H1 (cell line): ENCODE results near the gene GRIK1. TPM values are rescaled to one million over a fixed set of nuclear protein-coding genes. Genes with fewer than 3 reads are reported as not detected.

ENCODE experiments used
- CTCF ChIA-PET: fragments of 300-600 bp; sonication (Branson Sonifier 250); formaldehyde crosslinking; loops from one replicate; lab custom pipeline; 2021; ENCODE audit not compliant: partially characterized antibody; lab: Charles Lee
- POLR2A ChIA-PET: fragments of 300-600 bp; sonication (Branson Sonifier 250); formaldehyde crosslinking; loops from one replicate; lab custom pipeline; 2021; ENCODE audit warnings: inconsistent platforms; ENCODE audit not compliant: partially characterized antibody; lab: Charles Lee
- DNase-seq, 2 experiments: peaks; one replicate each; pipeline versions ENCODE4 v3.0.0 to v3.0.0-alpha.2; 2010 to 2022; ENCODE audit warnings: low spot score in 2 of 2, low read depth in 1 of 2, mixed read lengths in 1 of 2
- FAIRE-seq: peaks from 2 replicates; lab custom pipeline; 2011; peaks lifted over from hg19 to GRCh38; lab: Jason Lieb, UNC
- H2AFZ ChIP-seq: 2 replicates; pipeline ENCODE4 v1.8.1; 2012; ENCODE audit warnings: low read length, inconsistent platforms
- H2AK5ac ChIP-seq: 2 replicates; pipeline ENCODE4 v1.6.1; 2013; ENCODE audit warnings: low read depth, low read length
- H2BK120ac ChIP-seq: replicated peaks from 2 replicates; pipeline ENCODE3; 2013; ENCODE audit warnings: low read depth, low read length, inconsistent platforms
- H2BK12ac ChIP-seq: 2 replicates; pipeline ENCODE4 v1.6.1; 2013; ENCODE audit warnings: low read depth, low read length
- H2BK15ac ChIP-seq: 2 replicates; pipeline ENCODE4 v1.6.1; 2013; ENCODE audit warnings: low read length
- H2BK20ac ChIP-seq: 2 replicates; pipeline ENCODE4 v1.6.1; 2013; ENCODE audit warnings: low read length
- H2BK5ac ChIP-seq: 2 replicates; pipeline ENCODE4 v1.6.1; 2013; ENCODE audit warnings: low read depth, low read length
- H3K14ac ChIP-seq: 2 replicates; pipeline ENCODE4 v1.6.1; 2013; ENCODE audit warnings: inconsistent platforms; ENCODE audit not compliant: insufficient read length
- H3K18ac ChIP-seq: 2 replicates; pipeline ENCODE4 v1.6.1; 2013; ENCODE audit warnings: low read length; ENCODE audit errors: extremely low read depth
- H3K23ac ChIP-seq: 2 replicates; pipeline ENCODE4 v1.6.1; 2013; ENCODE audit warnings: inconsistent platforms; ENCODE audit not compliant: insufficient read length
- H3K23me2 ChIP-seq: 2 replicates; pipeline ENCODE4 v1.6.1; 2013; ENCODE audit warnings: low read depth, low read length
- H3K27ac ChIP-seq: 2 replicates; pipeline ENCODE4 v1.6.1; 2011; ENCODE audit warnings: low read depth, low read length, inconsistent platforms
- H3K27me3 ChIP-seq, 4 experiments: replicated peaks in 1 of 4; 1 replicate in 1 of 4; 2 replicates in 3 of 4; pipeline versions ENCODE4 v1.6.1 to v1.8.1; 2011 to 2013; ENCODE audit warnings: low read length in 3 of 4, mild to moderate bottlenecking in 3 of 4, inconsistent platforms in 2 of 4, mixed read lengths in 2 of 4, moderate library complexity in 1 of 4; ENCODE audit not compliant: control insufficient read depth in 3 of 4, insufficient read depth in 3 of 4; ENCODE audit errors: extremely low read depth in 1 of 4
- H3K36me3 ChIP-seq, 4 experiments: 2 replicates each; pipeline versions ENCODE4 v1.6.1 to v1.8.1; 2011 to 2013; ENCODE audit warnings: mild to moderate bottlenecking in 4 of 4, low read length in 3 of 4, moderate library complexity in 2 of 4, control low read depth in 1 of 4, inconsistent platforms in 1 of 4; ENCODE audit not compliant: insufficient read depth in 4 of 4, control insufficient read depth in 2 of 4
- H3K4ac ChIP-seq: replicated peaks from 2 replicates; pipeline ENCODE3; 2013; ENCODE audit warnings: low read length, low read depth, mixed read lengths, inconsistent platforms; ENCODE audit not compliant: insufficient read length
- H3K4me1 ChIP-seq, 4 experiments: replicated peaks in 1 of 4; 1 replicate in 1 of 4; 2 replicates in 3 of 4; pipeline versions ENCODE4 v1.6.1 to v1.8.1; 2011 to 2013; ENCODE audit warnings: low read length in 3 of 4, inconsistent platforms in 2 of 4, mixed read lengths in 1 of 4; ENCODE audit not compliant: insufficient read depth in 4 of 4, control insufficient read depth in 3 of 4
- H3K4me2 ChIP-seq, 2 experiments: 2 replicates each; pipeline versions ENCODE4 v1.6.1 to v1.8.1; 2011 to 2013; ENCODE audit warnings: low read depth in 2 of 2, low read length in 2 of 2, control low read depth in 1 of 2, inconsistent platforms in 1 of 2, mild to moderate bottlenecking in 1 of 2; ENCODE audit not compliant: insufficient read depth in 1 of 2
- H3K4me3 ChIP-seq, 4 experiments: fragments of 200-600, 300-600 bp in 1 of 4; sonication (generic), shearing (Covaris generic), sonication (Bioruptor Twin) in 1 of 4; 2 replicates each; pipeline versions ENCODE4 v1.5.1 to v1.8.1; 2011 to 2016; ENCODE audit warnings: low read length in 4 of 4, low read depth in 3 of 4, control low read depth in 2 of 4, inconsistent platforms in 2 of 4, mild to moderate bottlenecking in 2 of 4, mixed read lengths in 1 of 4, moderate library complexity in 1 of 4; ENCODE audit not compliant: insufficient read depth in 2 of 4; ENCODE audit errors: extremely low read depth in 1 of 4
- H3K56ac ChIP-seq: replicated peaks from 2 replicates; pipeline ENCODE3; 2013; ENCODE audit warnings: low read depth, mild to moderate bottlenecking, mixed read lengths, low read length, inconsistent platforms; ENCODE audit not compliant: insufficient read length
- H3K79me1 ChIP-seq: 2 replicates; pipeline ENCODE4 v1.6.1; 2013; ENCODE audit warnings: low read depth, low read length, control low read depth
- H3K79me2 ChIP-seq, 2 experiments: 2 replicates each; pipeline versions ENCODE4 v1.6.1 to v1.8.1; 2012 to 2013; ENCODE audit warnings: low read length in 2 of 2, mild to moderate bottlenecking in 2 of 2, inconsistent platforms in 1 of 2; ENCODE audit not compliant: insufficient read depth in 2 of 2, control insufficient read depth in 1 of 2
- H3K9ac ChIP-seq, 4 experiments: replicated peaks in 1 of 4; 1 replicate in 1 of 4; 2 replicates in 3 of 4; pipeline versions ENCODE4 v1.6.1 to v1.8.1; 2011 to 2013; ENCODE audit warnings: low read depth in 3 of 4, low read length in 3 of 4, control low read depth in 2 of 4, mild to moderate bottlenecking in 2 of 4, moderate library complexity in 2 of 4, inconsistent platforms in 1 of 4; ENCODE audit errors: extremely low read depth in 1 of 4
- H3K9me3 ChIP-seq, 2 experiments: 2 replicates each; pipeline versions ENCODE4 v1.6.1 to v1.8.1; 2012 to 2013; ENCODE audit warnings: mild to moderate bottlenecking in 2 of 2, moderate library complexity in 2 of 2, control low read depth in 1 of 2, inconsistent platforms in 1 of 2, low read depth in 1 of 2, low read length in 1 of 2, mixed read lengths in 1 of 2; ENCODE audit not compliant: insufficient read depth in 2 of 2
- H4K20me1 ChIP-seq, 2 experiments: replicated peaks in 1 of 2; 2 replicates each; pipeline versions ENCODE3 to v1.8.1; 2011 to 2013; ENCODE audit warnings: inconsistent platforms in 2 of 2, low read length in 2 of 2, mild to moderate bottlenecking in 1 of 2; ENCODE audit not compliant: insufficient read depth in 2 of 2, control insufficient read depth in 1 of 2
- H4K5ac ChIP-seq: 2 replicates; pipeline ENCODE4 v1.6.1; 2013; ENCODE audit warnings: low read length, low read depth, mixed read lengths, inconsistent platforms; ENCODE audit not compliant: insufficient read length
- H4K8ac ChIP-seq: 2 replicates; pipeline ENCODE4 v1.8.0; 2013; ENCODE audit warnings: mild to moderate bottlenecking, moderate library complexity, low read length, inconsistent platforms; ENCODE audit not compliant: insufficient read depth; ENCODE audit errors: extremely low read depth
- H4K91ac ChIP-seq: replicated peaks from 2 replicates; pipeline ENCODE3; 2013; ENCODE audit warnings: low read length, mixed read lengths, inconsistent platforms; ENCODE audit not compliant: insufficient read length
- ASH2L ChIP-seq: fragments of 200-600, 300-600 bp; sonication (generic); IDR thresholded peaks from one replicate; pipeline ENCODE4 v1.7.1; 2017; ENCODE audit warnings: low read length
- CEBPB ChIP-seq: IDR thresholded peaks from 2 replicates; pipeline ENCODE4 v1.6.1; 2012; ENCODE audit warnings: low read depth, low read length
- CREB1 ChIP-seq: IDR thresholded peaks from 2 replicates; pipeline ENCODE4 v1.6.1; 2012; ENCODE audit warnings: inconsistent platforms
- HDAC2 ChIP-seq, 2 experiments: fragments of 300-600 bp in 1 of 2; sonication (generic) in 1 of 2; IDR thresholded peaks; 2 replicates each; pipeline ENCODE4 v1.6.1; 2011 to 2012; ENCODE audit warnings: low read depth in 2 of 2, low read length in 2 of 2, mild to moderate bottlenecking in 2 of 2, moderate library complexity in 2 of 2, borderline replicate concordance in 1 of 2, inconsistent platforms in 1 of 2
- JUN ChIP-seq: IDR thresholded peaks from 2 replicates; pipeline ENCODE4 v1.6.1; 2011; ENCODE audit warnings: low read depth, mild to moderate bottlenecking, improper control_type of control experiment, low read length
- KDM1A ChIP-seq: fragments of 200-600, 300-600 bp; sonication (generic); IDR thresholded peaks from 2 replicates; pipeline ENCODE4 v1.7.1; 2016; ENCODE audit warnings: mild to moderate bottlenecking, low read length, borderline replicate concordance
- KDM5A ChIP-seq: fragments of 200-600 bp; IDR thresholded peaks from 2 replicates; pipeline ENCODE4 v1.7.1; 2012; ENCODE audit warnings: mild to moderate bottlenecking, low read length, inconsistent platforms, mixed read lengths
- MAX ChIP-seq: IDR thresholded peaks from 2 replicates; pipeline ENCODE4 v1.6.1; 2012; ENCODE audit warnings: inconsistent platforms
- NANOG ChIP-seq: IDR thresholded peaks from 2 replicates; pipeline ENCODE4 v1.6.1; 2011; ENCODE audit warnings: low read length, low read depth, mild to moderate bottlenecking, inconsistent platforms; ENCODE audit not compliant: insufficient read depth, poor library complexity, severe bottlenecking
- POLR2A ChIP-seq, 2 experiments: IDR thresholded peaks; 1 replicate in 1 of 2; 2 replicates in 1 of 2; pipeline ENCODE4 v1.6.1; 2011; ENCODE audit warnings: low read depth in 2 of 2, low read length in 2 of 2, mild to moderate bottlenecking in 2 of 2; ENCODE audit errors: control extremely low read depth in 1 of 2
- POLR2AphosphoS5 ChIP-seq: IDR thresholded peaks from 2 replicates; pipeline ENCODE4 v1.6.1; 2011; ENCODE audit warnings: low read depth, low read length
- RNF2 ChIP-seq: fragments of 200-900, 300-1000 bp; sonication (generic); IDR thresholded peaks from 2 replicates; pipeline ENCODE4 v1.7.1; 2016; ENCODE audit warnings: borderline replicate concordance, low read depth, mild to moderate bottlenecking, antibody characterized with exemption, low read length; ENCODE audit not compliant: poor library complexity, severe bottlenecking; ENCODE audit errors: missing control alignments
- SAP30 ChIP-seq: fragments of 300-600 bp; sonication (generic); IDR thresholded peaks from 2 replicates; pipeline ENCODE4 v1.7.1; 2012; ENCODE audit warnings: low read length, moderate library complexity, mild to moderate bottlenecking, inconsistent platforms; ENCODE audit not compliant: insufficient read depth, insufficient replicate concordance
- SIRT6 ChIP-seq: IDR thresholded peaks from one replicate; pipeline ENCODE4 v1.7.1; 2012; ENCODE audit warnings: low read length, inconsistent platforms
- SP2 ChIP-seq: IDR thresholded peaks from 2 replicates; pipeline ENCODE4 v1.6.1; 2012; ENCODE audit warnings: mild to moderate bottlenecking, low read length, inconsistent platforms
- WGBS, 2 experiments: shearing (Covaris generic) in 1 of 2; methylation state at CpG; one replicate each; pipeline versions ENCODE4 v1.1.6 to v1.1.7; 2013 to 2015; ENCODE audit warnings: low lambda C conversion rate in 2 of 2, mixed read lengths in 2 of 2, inconsistent platforms in 1 of 2, low coverage in 1 of 2, missing lambda C conversion rate in 1 of 2; ENCODE audit not compliant: insufficient replicate concordance in 2 of 2, insufficient coverage in 1 of 2, insufficient read length in 1 of 2; ENCODE audit errors: extremely low coverage in 1 of 2, missing lambda C conversion rate in 1 of 2; 5-methylcytosine and 5-hydroxymethylcytosine counted together
- polyA plus RNA-seq, 7 experiments: library from polyadenylated mRNA; depleted of rRNA in 3 of 7; stranded (reverse) in 5 of 7; unstranded in 2 of 7; fragments of >200 nt in 5 of 7; fragments of 200-250 nt in 2 of 7; gene quantifications; 1 replicate in 5 of 7; 2 replicates in 1 of 7; 4 replicates in 1 of 7; pipeline versions ENCODE4 v1.2.1 to v1.2.3, GENCODE V29; 2011 to 2013; ENCODE audit warnings: missing spikeins in 2 of 7, mixed read lengths in 2 of 7
- total RNA-seq: library from RNA; stranded (reverse); fragmentation: NEBNext Ultra II Directional; extraction: Animal tissue kit (Norgen Biotek cat#: 25700); gene quantifications from 2 replicates; pipeline ENCODE4 v1.2.1, GENCODE V29; 2021

The GRIK1 gene
- total and polyA plus RNA-seq, 2 of the 8 experiments (the other 6 are each of a cell fraction or from before 2014, with no cell fraction given) = 0.11 to 0.32 TPM

GRCh38 chr21:29821230-29821629 is 118.6 kb downstream of the GRIK1 start:
- no peak overlapping the region for H3K14ac ChIP-seq
- no peak overlapping the region for H2AK5ac ChIP-seq
- H2AFZ ChIP-seq = no peak overlapping the region
- no peak overlapping the region for H3K23ac ChIP-seq
- no peaks in the 10 kb centered on the region for H3K9me3 ChIP-seq
- WGBS, 2 experiments = 79% methylated on average over 1 of the region's 1 CpG; no CpG with 5 or more reads in 1 of the 2 experiments
- no peaks in the 10 kb centered on the region for H4K20me1 ChIP-seq
- POLR2A ChIA-PET = no interaction called here
- DNase-seq (no peak), FAIRE-seq (no peak)
- H3K79me1 ChIP-seq = no peaks in the 10 kb centered on the region
- no peak overlapping the region for H4K91ac ChIP-seq
- H3K27me3 ChIP-seq = no peaks in the 10 kb centered on the region
- CTCF ChIA-PET = no interaction called here
- H3K79me2 ChIP-seq = no peaks in the 10 kb centered on the region
- no peak overlapping the region for H3K4me3 ChIP-seq
- no peak overlapping the region for H3K56ac ChIP-seq
- H3K4ac ChIP-seq = no peak overlapping the region
- no peaks in the 10 kb centered on the region for H3K36me3 ChIP-seq
- H3K23me2 ChIP-seq = no peaks in the 10 kb centered on the region
- H2BK15ac ChIP-seq = no peak overlapping the region
- no peak overlapping the region for H3K18ac ChIP-seq
- no peak overlapping the region for H3K4me2 ChIP-seq
- no peak overlapping the region for H3K9ac ChIP-seq
- H2BK20ac ChIP-seq = no peak overlapping the region
- H4K8ac ChIP-seq = no peak overlapping the region
- no peaks in the 10 kb centered on the region for H3K4me1 ChIP-seq
- no peak overlapping the region for H4K5ac ChIP-seq
- no peak overlapping the region for H2BK120ac ChIP-seq
- no peak overlapping the region for H2BK12ac ChIP-seq
- H2BK5ac ChIP-seq = no peak overlapping the region
- no peak overlapping the region for H3K27ac ChIP-seq
- TF ChIP-seq CEBPB (no peak), KDM1A (no peak), MAX (no peak), NANOG (no peak), CREB1 (no peak), POLR2AphosphoS5 (no peak), HDAC2 (IDR thresholded peaks at IDR 0.05; ENCODE audit: borderline replicate concordance in 1 of 2, low read depth in 2 of 2, low read length in 2 of 2) (no peak), KDM5A (no peak), POLR2A (IDR thresholded peaks at IDR 0.05; ENCODE audit: control extremely low read depth in 1 of 2, low read depth in 2 of 2, low read length in 2 of 2) (no peak), RNF2 (no peak), SP2 (no peak), SAP30 (no peak), ASH2L (no peak), SIRT6 (no peak), JUN (no peak)
